ENCODE results near the gene MIS12.

MIS12 gene

DNA sequence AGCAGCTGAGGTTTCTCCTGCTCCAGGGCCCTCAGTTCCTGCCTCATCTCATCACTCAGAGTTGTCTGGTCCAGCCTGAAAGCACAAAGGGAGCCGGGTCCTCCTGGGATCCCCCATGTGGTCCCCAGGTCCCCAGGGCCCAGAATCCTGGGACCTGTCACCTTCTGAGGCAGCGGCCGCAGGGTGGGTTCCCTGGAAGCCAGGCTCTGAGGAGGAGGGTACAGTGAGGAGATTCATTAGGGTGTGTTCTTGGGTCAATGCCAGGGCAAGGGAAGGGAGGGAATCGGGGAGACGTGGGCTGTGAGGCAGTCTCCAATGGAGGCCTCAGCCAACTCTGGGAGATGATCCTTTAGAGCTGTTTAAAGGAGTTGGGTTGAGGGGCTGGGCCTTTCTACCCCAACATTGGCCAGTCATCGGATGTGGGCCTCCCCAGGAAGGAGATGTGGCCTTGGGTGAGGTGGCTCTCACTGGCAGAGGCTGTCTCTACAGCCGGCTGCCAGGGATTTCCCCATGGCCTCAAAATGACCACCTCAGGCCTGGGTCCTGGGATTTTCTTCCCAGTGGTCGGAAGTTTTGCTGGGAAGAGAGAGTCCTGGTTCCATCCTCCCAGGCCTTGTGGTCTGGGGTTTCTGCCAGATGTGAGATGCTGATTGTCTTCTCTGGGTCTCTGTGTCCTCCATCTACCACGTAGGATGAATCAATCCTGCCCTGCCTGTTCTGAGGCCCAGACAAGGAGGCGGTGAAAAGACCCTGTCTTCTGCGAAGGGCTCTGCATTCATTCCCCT lies 50.7 kb downstream of the MIS12 start:
- no peak for DNase-seq

GRCh38 chr17:5539286-5539685 lies 52.9 kb downstream of the MIS12 start:
- DNase-seq = no peak

DNA sequence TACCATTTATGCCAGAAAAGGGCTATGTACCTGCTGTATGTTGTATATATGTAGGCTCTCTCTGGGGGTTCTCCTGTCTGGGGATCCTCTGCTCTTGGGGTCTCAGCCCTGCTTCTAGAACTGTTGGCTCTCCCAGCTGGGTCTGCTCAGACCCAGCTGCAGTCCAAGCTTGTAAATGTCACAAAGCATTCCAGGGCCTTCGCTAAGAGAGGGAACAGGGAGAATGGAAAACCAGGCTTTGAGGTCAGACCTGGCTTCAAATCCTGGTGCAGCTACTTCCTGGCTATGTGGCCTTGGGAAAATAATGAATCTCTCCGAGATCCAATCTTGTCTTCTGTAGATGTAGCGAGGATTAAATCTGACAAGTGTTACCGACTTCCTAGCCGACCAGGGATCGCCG lies 54.0 kb downstream of the MIS12 start:
- no peak for DNase-seq

All from activated gamma-delta T cell (primary cell).